ENCODE results near the gene OGG1. TPM values are rescaled to one million over a fixed set of nuclear protein-coding genes. Genes with fewer than 3 reads are reported as not detected.

OGG1 gene
- total RNA-seq, 1 donor from 2014 or later = 9.2 TPM

DNA sequence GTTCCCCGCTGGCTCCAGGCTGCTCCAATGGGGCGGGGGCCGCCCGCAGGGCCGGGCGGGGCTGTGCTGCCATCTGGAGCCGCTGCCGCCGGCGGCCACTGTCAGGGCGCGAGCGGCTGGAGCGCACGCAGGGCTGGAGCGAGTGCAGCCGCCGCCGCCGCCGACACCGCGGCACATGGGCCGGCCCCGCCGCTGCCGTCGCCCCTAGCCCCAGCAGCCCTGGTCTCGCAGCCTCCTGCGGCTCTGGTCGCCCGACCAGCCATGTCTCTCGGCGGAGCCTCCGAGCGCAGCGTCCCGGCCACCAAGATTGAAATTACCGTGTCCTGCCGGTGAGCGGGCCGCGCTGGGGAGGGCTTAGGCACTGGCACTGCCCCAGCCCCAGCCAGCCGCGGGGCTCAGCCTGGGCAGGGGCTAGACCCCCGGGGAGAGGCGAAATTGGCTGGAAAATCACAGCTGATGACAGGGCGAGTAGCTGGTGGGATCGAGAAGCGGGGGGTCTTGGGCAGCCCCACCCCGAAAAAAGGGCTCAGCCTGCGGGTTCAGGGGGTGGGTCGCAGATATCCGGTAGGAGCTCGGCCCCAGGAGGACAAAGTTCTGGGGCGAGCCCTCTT lies 45.9 kb upstream of the OGG1 start, which contains the start of gene CPNE9:
CPNE9 (plus strand) TSS at position 98 of the 611 bp plus-strand sequence; CDS start at position 262, 164 bp downstream.
- peak within 1 kb of the TSS; percentile 59 for H3K4me3 ChIP-seq
- no peak for DNase-seq
- H3K36me3 ChIP-seq = peaks cover 41% of the 10 kb centered on the region
- H3K9me3 ChIP-seq (replicated peaks) = no peaks in the 10 kb centered on the region
- intact Hi-C loops (cut with micrococcal nuclease) = no loop called here
- TF ChIP-seq, protein P1, sequence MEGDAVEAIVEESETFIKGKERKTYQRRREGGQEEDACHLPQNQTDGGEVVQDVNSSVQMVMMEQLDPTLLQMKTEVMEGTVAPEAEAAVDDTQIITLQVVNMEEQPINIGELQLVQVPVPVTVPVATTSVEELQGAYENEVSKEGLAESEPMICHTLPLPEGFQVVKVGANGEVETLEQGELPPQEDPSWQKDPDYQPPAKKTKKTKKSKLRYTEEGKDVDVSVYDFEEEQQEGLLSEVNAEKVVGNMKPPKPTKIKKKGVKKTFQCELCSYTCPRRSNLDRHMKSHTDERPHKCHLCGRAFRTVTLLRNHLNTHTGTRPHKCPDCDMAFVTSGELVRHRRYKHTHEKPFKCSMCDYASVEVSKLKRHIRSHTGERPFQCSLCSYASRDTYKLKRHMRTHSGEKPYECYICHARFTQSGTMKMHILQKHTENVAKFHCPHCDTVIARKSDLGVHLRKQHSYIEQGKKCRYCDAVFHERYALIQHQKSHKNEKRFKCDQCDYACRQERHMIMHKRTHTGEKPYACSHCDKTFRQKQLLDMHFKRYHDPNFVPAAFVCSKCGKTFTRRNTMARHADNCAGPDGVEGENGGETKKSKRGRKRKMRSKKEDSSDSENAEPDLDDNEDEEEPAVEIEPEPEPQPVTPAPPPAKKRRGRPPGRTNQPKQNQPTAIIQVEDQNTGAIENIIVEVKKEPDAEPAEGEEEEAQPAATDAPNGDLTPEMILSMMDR (IDR thresholded peaks at IDR 0.05; ENCODE audit: borderline replicate concordance) = no peak
- peaks cover 16% of the 10 kb centered on the region for H3K4me1 ChIP-seq
- H3K27ac ChIP-seq (replicated peaks) = no peak within 1 kb of the TSS
- peaks cover 26% of the 10 kb centered on the region for H3K27me3 ChIP-seq (ENCODE audit: low read depth)

GRCh38 chr3:9704347-9705322 lies 45.1 kb upstream of the OGG1 start:
- Histone ChIP-seq H3K27me3 (ENCODE audit: low read depth) (peaks cover 26% of the 10 kb centered on the region), H3K4me1 (peaks cover 16% of the 10 kb centered on the region), H3K4me3 (peak overlapping the region; percentile 59), H3K9me3 (replicated peaks) (no peaks in the 10 kb centered on the region), H3K36me3 (peaks cover 35% of the 10 kb centered on the region), H3K27ac (replicated peaks) (no peak overlapping the region)
- intact Hi-C loops (cut with micrococcal nuclease) = no loop called here
- TF ChIP-seq, protein P1 (IDR thresholded peaks at IDR 0.05; ENCODE audit: borderline replicate concordance) = no peak
- DNase-seq = peak; percentile 29

DNA sequence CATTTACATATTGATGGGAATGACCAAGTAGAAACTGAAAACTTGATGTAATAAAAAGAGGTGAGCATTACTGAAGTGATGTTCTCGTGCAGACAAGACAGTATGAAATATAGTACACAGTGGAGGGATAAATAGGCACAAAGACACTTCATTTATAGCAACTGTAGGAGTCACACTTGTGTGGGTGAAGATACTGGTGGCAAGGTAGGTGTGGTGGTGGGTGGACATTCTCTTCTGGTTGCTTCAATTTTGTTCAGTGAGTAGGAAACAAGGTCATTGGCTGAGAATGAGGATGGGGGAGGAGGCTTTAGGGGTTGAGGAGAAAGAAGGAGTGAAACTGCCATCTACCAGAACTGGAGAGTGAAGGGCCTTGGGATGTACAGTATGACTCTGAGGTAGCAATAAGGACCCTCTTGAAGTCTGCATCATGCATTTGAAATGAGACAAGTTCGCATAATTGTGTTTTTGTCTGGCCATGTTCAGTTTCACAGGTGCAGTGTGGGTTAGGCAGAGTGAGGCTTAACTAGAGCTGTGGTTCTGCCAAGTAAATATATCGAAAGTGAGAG lies 39.5 kb upstream of the OGG1 start:
- H3K4me3 ChIP-seq = no peak overlapping the region
- H3K27me3 ChIP-seq (ENCODE audit: low read depth) = peaks cover 8% of the 10 kb centered on the region
- H3K36me3 ChIP-seq = no peaks in the 10 kb centered on the region
- intact Hi-C loops (cut with micrococcal nuclease) = no loop called here
- H3K27ac ChIP-seq (replicated peaks) = no peak overlapping the region
- no peaks in the 10 kb centered on the region for H3K9me3 ChIP-seq (replicated peaks)
- H3K4me1 ChIP-seq = no peaks in the 10 kb centered on the region
- no peak for DNase-seq
- TF ChIP-seq, protein P1 (IDR thresholded peaks at IDR 0.05; ENCODE audit: borderline replicate concordance) = no peak

DNA sequence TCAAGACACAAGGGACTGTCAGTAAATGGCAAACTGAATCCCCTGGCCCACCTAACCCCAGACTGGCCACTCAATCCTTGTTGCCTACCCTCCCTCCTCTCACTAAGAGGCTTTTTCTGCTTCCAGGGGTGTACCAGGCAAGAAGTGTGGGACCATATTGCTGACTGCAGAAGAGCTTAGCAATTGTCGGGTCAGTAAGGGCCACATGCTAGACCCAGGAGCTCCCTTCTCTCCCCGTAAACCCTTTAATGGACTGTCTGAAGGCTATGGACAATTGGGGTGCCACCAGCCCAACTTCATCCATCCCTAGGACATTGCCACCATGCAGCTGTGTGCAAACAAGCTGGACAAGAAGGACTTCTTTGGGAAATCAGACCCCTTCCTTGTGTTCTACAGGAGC lies 37.3 kb upstream of the OGG1 start:
- Histone ChIP-seq H3K9me3 (replicated peaks) (no peaks in the 10 kb centered on the region), H3K4me1 (peaks cover 6% of the 10 kb centered on the region), H3K27ac (replicated peaks) (no peak overlapping the region), H3K27me3 (ENCODE audit: low read depth) (no peaks in the 10 kb centered on the region), H3K36me3 (no peaks in the 10 kb centered on the region), H3K4me3 (no peak overlapping the region)
- DNase-seq = no peak
- intact Hi-C loops (cut with micrococcal nuclease) = no loop called here
- TF ChIP-seq, protein P1 (IDR thresholded peaks at IDR 0.05; ENCODE audit: borderline replicate concordance) = no peak

DNA sequence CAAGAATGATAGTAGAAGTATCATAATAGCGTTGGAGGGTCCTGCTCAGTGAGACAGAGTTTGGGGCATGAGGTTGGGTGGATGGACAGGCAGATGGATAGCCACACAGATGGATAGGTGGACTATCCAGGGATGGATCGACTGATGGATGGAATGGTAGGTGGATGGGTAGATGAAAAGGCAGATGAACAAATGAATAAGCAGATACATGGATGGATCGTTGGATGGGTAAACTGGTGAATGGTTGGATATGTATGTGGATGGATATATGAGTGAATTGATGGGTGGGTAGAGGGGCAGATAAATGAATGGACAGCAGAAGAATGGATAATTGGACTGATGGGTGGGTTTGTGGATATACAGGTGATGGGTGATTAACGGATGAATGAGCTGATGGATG lies 36.6 kb upstream of the OGG1 start:
- TF ChIP-seq, protein P1 (IDR thresholded peaks at IDR 0.05; ENCODE audit: borderline replicate concordance) = no peak
- Histone ChIP-seq H3K36me3 (no peaks in the 10 kb centered on the region), H3K9me3 (replicated peaks) (no peaks in the 10 kb centered on the region), H3K4me1 (peaks cover 6% of the 10 kb centered on the region), H3K27me3 (ENCODE audit: low read depth) (no peaks in the 10 kb centered on the region), H3K4me3 (no peak overlapping the region), H3K27ac (replicated peaks) (no peak overlapping the region)
- DNase-seq = no peak
- intact Hi-C loops (cut with micrococcal nuclease) = no loop called here
